ENCODE data around the gene SLC45A1. TPM values are rescaled to one million over a fixed set of nuclear protein-coding genes. Genes with fewer than 3 reads are reported as not detected.
A peak's percentile ranks its signal among the peaks of the same experiment; 100 is the strongest.

SLC45A1 gene
- total RNA-seq (2013), result 0.23 TPM
- polyA plus RNA-seq (under 1 TPM in 1 of 3 donors, not detected in 2; 0.21 TPM), polyA minus RNA-seq (0.28 and 0.32 TPM in 2 replicates), total RNA-seq (0 to 0.90 (median 0.21) reads per million in 11 experiments)

DNA sequence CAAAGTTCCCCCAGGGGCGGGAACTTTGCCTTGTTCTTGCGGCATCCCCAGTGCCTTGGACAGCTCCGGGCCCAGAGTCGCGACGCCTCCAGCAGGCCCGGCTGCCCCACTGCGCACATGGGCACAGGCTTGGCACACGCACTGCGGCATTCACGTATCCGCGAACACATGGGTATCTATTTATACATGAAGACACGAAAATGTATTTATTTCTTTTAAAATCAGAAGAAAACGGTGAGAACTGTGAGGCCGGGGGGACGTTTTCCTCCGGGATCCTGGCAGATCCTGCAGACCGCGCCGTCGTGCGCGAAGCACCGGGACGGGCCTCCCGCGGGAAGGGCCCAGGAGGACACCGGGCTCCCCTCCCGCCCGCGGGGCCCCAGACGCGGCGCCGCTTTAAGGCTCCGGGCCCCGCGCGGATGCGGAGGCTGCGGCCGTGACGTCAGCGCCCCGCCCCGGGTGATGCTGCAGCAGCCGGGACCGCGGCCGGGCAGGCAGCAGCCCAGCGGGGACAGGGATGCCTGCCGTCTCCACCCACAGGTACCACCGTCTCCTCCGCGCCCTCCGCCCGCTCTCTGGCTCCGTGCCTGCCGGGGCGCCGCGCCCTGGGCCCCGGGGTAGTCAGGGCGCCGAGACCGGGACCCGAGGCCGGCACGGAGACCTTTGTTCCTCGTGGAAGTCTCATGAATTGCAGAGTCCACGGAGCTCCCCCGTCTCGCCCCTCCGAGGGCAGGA lies at the start of gene SLC45A1:
TSS of gene SLC45A1 (plus strand) at position 468 of the 735 bp plus-strand sequence. CDS start 6,216 bp downstream, outside the sequence.
- Mint-ChIP-seq H3K27me3 (ENCODE audit: low read depth in 3 of 3) (peaks cover 48 to 70% (median 61%) of the 10 kb centered on the region in 3 donors), H3K9me3 (peaks cover 2 to 7% (median 3%) of the 10 kb centered on the region in 7 donors), H3K4me1 (peaks cover 20% of the 10 kb centered on the region), H3K36me3 (peaks cover 0 to 4% of the 10 kb centered on the region in 2 donors), H3K4me3 (peak within 1 kb of the TSS; percentile 77 to 93), H3K27ac (peak within 1 kb of the TSS in 6 of 7 donors; percentile 21 to 70 (median 38))
- DNase-seq, result peak; percentile 48 to 61 (median 52)
- intact Hi-C loops (cut with micrococcal nuclease), result loop anchor here in 1 of 2 donors (10.0 kb wide), 1 partner anchor 293 kb away; the partner anchor contains the start of gene ERRFI1
- TF ChIP-seq, protein P1, sequence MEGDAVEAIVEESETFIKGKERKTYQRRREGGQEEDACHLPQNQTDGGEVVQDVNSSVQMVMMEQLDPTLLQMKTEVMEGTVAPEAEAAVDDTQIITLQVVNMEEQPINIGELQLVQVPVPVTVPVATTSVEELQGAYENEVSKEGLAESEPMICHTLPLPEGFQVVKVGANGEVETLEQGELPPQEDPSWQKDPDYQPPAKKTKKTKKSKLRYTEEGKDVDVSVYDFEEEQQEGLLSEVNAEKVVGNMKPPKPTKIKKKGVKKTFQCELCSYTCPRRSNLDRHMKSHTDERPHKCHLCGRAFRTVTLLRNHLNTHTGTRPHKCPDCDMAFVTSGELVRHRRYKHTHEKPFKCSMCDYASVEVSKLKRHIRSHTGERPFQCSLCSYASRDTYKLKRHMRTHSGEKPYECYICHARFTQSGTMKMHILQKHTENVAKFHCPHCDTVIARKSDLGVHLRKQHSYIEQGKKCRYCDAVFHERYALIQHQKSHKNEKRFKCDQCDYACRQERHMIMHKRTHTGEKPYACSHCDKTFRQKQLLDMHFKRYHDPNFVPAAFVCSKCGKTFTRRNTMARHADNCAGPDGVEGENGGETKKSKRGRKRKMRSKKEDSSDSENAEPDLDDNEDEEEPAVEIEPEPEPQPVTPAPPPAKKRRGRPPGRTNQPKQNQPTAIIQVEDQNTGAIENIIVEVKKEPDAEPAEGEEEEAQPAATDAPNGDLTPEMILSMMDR (IDR thresholded peaks at IDR 0.05), result no peak
- H3K27me3 ChIP-seq (ENCODE audit: control insufficient read depth in 2 of 2, insufficient read depth in 2 of 2, low read length in 2 of 2), result peaks cover 3 to 60% of the 10 kb centered on the region in 2 donors
- peaks cover 10 to 14% of the 10 kb centered on the region in 2 donors for H3K4me1 ChIP-seq (ENCODE audit: control insufficient read depth in 1 of 2, insufficient read depth in 2 of 2, low read length in 2 of 2)
- H3K9ac ChIP-seq (ENCODE audit: insufficient read depth, low read length, poor library complexity, severe bottlenecking), result peak within 1 kb of the TSS; percentile 49
- no peaks in the 10 kb centered on the region for H3K36me3 ChIP-seq (replicated peaks in 1 of 2; ENCODE audit: control insufficient read depth in 1 of 2, insufficient read depth in 2 of 2, low read length in 2 of 2)
- no peaks in the 10 kb centered on the region for H4K20me1 ChIP-seq (ENCODE audit: insufficient read depth, low read length)
- WGBS (ENCODE audit: insufficient coverage), result 8% methylated on average over 67 of the region's 75 CpGs
- H3K27ac ChIP-seq (ENCODE audit: low read depth in 1 of 2, low read length in 2 of 2), result no peak within 1 kb of the TSS
- H3K9me3 ChIP-seq (replicated peaks in 1 of 2; ENCODE audit: control insufficient read depth in 1 of 2, insufficient read depth in 1 of 2, low read length in 2 of 2), result no peaks in the 10 kb centered on the region
- H3K4me3 ChIP-seq (replicated peaks in 1 of 3; ENCODE audit: low read depth in 2 of 3, low read length in 3 of 3), result peak within 1 kb of the TSS; percentile 34 to 76 (median 36)
- H3K4me2 ChIP-seq (replicated peaks; ENCODE audit: extremely low read depth, low read length, poor library complexity, severe bottlenecking), result peak within 1 kb of the TSS; percentile 84
- H3K79me2 ChIP-seq (ENCODE audit: insufficient read depth, low read length), result no peaks in the 10 kb centered on the region
- H2AFZ ChIP-seq (ENCODE audit: insufficient read depth, low read depth, low read length, poor library complexity, severe bottlenecking), result peak within 1 kb of the TSS; percentile 92

DNA sequence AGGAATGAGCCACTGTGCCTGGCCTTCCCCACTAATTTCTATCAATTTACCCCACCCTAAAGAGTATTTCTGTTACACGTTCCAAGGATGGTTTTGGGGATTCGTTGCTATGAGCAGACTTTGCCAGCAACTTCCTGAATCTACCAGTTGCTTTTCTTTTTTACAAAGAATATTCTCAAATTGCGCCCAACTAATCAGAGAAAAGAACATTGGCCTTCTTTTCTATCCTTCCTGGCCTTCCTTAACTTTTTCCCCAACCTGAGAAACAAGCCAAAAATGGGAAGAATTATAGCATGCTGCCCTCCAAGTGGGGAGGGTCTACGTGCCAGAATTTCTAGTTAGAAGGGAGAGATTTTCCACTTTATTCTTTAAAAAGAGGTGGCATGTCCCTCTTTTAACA lies 44.9 kb upstream of the SLC45A1 start:
- intact Hi-C loops (cut with micrococcal nuclease), result no loop called here
- Mint-ChIP-seq H3K9me3 (peaks cover 0 to 2% (median 0%) of the 10 kb centered on the region in 7 donors), H3K4me3 (no peak overlapping the region), H3K27me3 (ENCODE audit: low read depth in 3 of 3) (peaks cover 9 to 13% (median 9%) of the 10 kb centered on the region in 3 donors), H3K36me3 (no peaks in the 10 kb centered on the region), H3K27ac (no peak overlapping the region), H3K4me1 (peaks cover 2% of the 10 kb centered on the region)
- WGBS (ENCODE audit: insufficient coverage), result 61% methylated on average over 3 of the region's 4 CpGs
- Histone ChIP-seq H3K36me3 (replicated peaks in 1 of 2; ENCODE audit: control insufficient read depth in 1 of 2, insufficient read depth in 2 of 2, low read length in 2 of 2) (no peaks in the 10 kb centered on the region), H4K20me1 (ENCODE audit: insufficient read depth, low read length) (no peaks in the 10 kb centered on the region), H3K27ac (ENCODE audit: low read depth in 1 of 2, low read length in 2 of 2) (no peak overlapping the region), H3K4me2 (replicated peaks; ENCODE audit: extremely low read depth, low read length, poor library complexity, severe bottlenecking) (no peak overlapping the region), H2AFZ (ENCODE audit: insufficient read depth, low read depth, low read length, poor library complexity, severe bottlenecking) (no peak overlapping the region), H3K79me2 (ENCODE audit: insufficient read depth, low read length) (no peaks in the 10 kb centered on the region), H3K4me3 (replicated peaks in 1 of 3; ENCODE audit: low read depth in 2 of 3, low read length in 3 of 3) (no peak overlapping the region), H3K9ac (ENCODE audit: insufficient read depth, low read length, poor library complexity, severe bottlenecking) (no peak overlapping the region), H3K9me3 (replicated peaks in 1 of 2; ENCODE audit: control insufficient read depth in 1 of 2, insufficient read depth in 1 of 2, low read length in 2 of 2) (no peaks in the 10 kb centered on the region), H3K4me1 (ENCODE audit: control insufficient read depth in 1 of 2, insufficient read depth in 2 of 2, low read length in 2 of 2) (no peaks in the 10 kb centered on the region), H3K27me3 (ENCODE audit: control insufficient read depth in 2 of 2, insufficient read depth in 2 of 2, low read length in 2 of 2) (no peaks in the 10 kb centered on the region)
- TF ChIP-seq, protein P1 (IDR thresholded peaks at IDR 0.05), result no peak
- no peak for DNase-seq
